H1 (cell line): ENCODE measurements around the gene SLC34A1. TPM values are rescaled to one million over a fixed set of nuclear protein-coding genes. Genes with fewer than 3 reads are reported as not detected.
"Not testable (repeated sequence)": the region's sequence is repeated elsewhere in the genome, so short reads cannot be mapped to it uniquely, and the experiment has no call there.

ENCODE experiments used
- CTCF ChIA-PET: fragments of 300-600 bp; sonication (Branson Sonifier 250); formaldehyde crosslinking; loops from one replicate; lab custom pipeline; 2021; ENCODE audit not compliant: partially characterized antibody; lab: Charles Lee
- POLR2A ChIA-PET: fragments of 300-600 bp; sonication (Branson Sonifier 250); formaldehyde crosslinking; loops from one replicate; lab custom pipeline; 2021; ENCODE audit warnings: inconsistent platforms; ENCODE audit not compliant: partially characterized antibody; lab: Charles Lee
- DNase-seq, 2 experiments: peaks; one replicate each; pipeline versions ENCODE4 v3.0.0 to v3.0.0-alpha.2; 2010 to 2022; ENCODE audit warnings: low spot score in 2 of 2, low read depth in 1 of 2, mixed read lengths in 1 of 2
- FAIRE-seq: peaks from 2 replicates; lab custom pipeline; 2011; peaks lifted over from hg19 to GRCh38; lab: Jason Lieb, UNC
- H2AFZ ChIP-seq: 2 replicates; pipeline ENCODE4 v1.8.1; 2012; ENCODE audit warnings: low read length, inconsistent platforms
- H2AK5ac ChIP-seq: 2 replicates; pipeline ENCODE4 v1.6.1; 2013; ENCODE audit warnings: low read depth, low read length
- H2BK120ac ChIP-seq: replicated peaks from 2 replicates; pipeline ENCODE3; 2013; ENCODE audit warnings: low read depth, low read length, inconsistent platforms
- H2BK12ac ChIP-seq: 2 replicates; pipeline ENCODE4 v1.6.1; 2013; ENCODE audit warnings: low read depth, low read length
- H2BK15ac ChIP-seq: 2 replicates; pipeline ENCODE4 v1.6.1; 2013; ENCODE audit warnings: low read length
- H2BK20ac ChIP-seq: 2 replicates; pipeline ENCODE4 v1.6.1; 2013; ENCODE audit warnings: low read length
- H2BK5ac ChIP-seq: 2 replicates; pipeline ENCODE4 v1.6.1; 2013; ENCODE audit warnings: low read depth, low read length
- H3K14ac ChIP-seq: 2 replicates; pipeline ENCODE4 v1.6.1; 2013; ENCODE audit warnings: inconsistent platforms; ENCODE audit not compliant: insufficient read length
- H3K18ac ChIP-seq: 2 replicates; pipeline ENCODE4 v1.6.1; 2013; ENCODE audit warnings: low read length; ENCODE audit errors: extremely low read depth
- H3K23ac ChIP-seq: 2 replicates; pipeline ENCODE4 v1.6.1; 2013; ENCODE audit warnings: inconsistent platforms; ENCODE audit not compliant: insufficient read length
- H3K23me2 ChIP-seq: 2 replicates; pipeline ENCODE4 v1.6.1; 2013; ENCODE audit warnings: low read depth, low read length
- H3K27ac ChIP-seq: 2 replicates; pipeline ENCODE4 v1.6.1; 2011; ENCODE audit warnings: low read depth, low read length, inconsistent platforms
- H3K27me3 ChIP-seq, 4 experiments: replicated peaks in 1 of 4; 1 replicate in 1 of 4; 2 replicates in 3 of 4; pipeline versions ENCODE4 v1.6.1 to v1.8.1; 2011 to 2013; ENCODE audit warnings: low read length in 3 of 4, mild to moderate bottlenecking in 3 of 4, inconsistent platforms in 2 of 4, mixed read lengths in 2 of 4, moderate library complexity in 1 of 4; ENCODE audit not compliant: control insufficient read depth in 3 of 4, insufficient read depth in 3 of 4; ENCODE audit errors: extremely low read depth in 1 of 4
- H3K36me3 ChIP-seq, 4 experiments: 2 replicates each; pipeline versions ENCODE4 v1.6.1 to v1.8.1; 2011 to 2013; ENCODE audit warnings: mild to moderate bottlenecking in 4 of 4, low read length in 3 of 4, moderate library complexity in 2 of 4, control low read depth in 1 of 4, inconsistent platforms in 1 of 4; ENCODE audit not compliant: insufficient read depth in 4 of 4, control insufficient read depth in 2 of 4
- H3K4ac ChIP-seq: replicated peaks from 2 replicates; pipeline ENCODE3; 2013; ENCODE audit warnings: low read length, low read depth, mixed read lengths, inconsistent platforms; ENCODE audit not compliant: insufficient read length
- H3K4me1 ChIP-seq, 4 experiments: replicated peaks in 1 of 4; 1 replicate in 1 of 4; 2 replicates in 3 of 4; pipeline versions ENCODE4 v1.6.1 to v1.8.1; 2011 to 2013; ENCODE audit warnings: low read length in 3 of 4, inconsistent platforms in 2 of 4, mixed read lengths in 1 of 4; ENCODE audit not compliant: insufficient read depth in 4 of 4, control insufficient read depth in 3 of 4
- H3K4me2 ChIP-seq, 2 experiments: 2 replicates each; pipeline versions ENCODE4 v1.6.1 to v1.8.1; 2011 to 2013; ENCODE audit warnings: low read depth in 2 of 2, low read length in 2 of 2, control low read depth in 1 of 2, inconsistent platforms in 1 of 2, mild to moderate bottlenecking in 1 of 2; ENCODE audit not compliant: insufficient read depth in 1 of 2
- H3K4me3 ChIP-seq, 4 experiments: fragments of 200-600, 300-600 bp in 1 of 4; sonication (generic), shearing (Covaris generic), sonication (Bioruptor Twin) in 1 of 4; 2 replicates each; pipeline versions ENCODE4 v1.5.1 to v1.8.1; 2011 to 2016; ENCODE audit warnings: low read length in 4 of 4, low read depth in 3 of 4, control low read depth in 2 of 4, inconsistent platforms in 2 of 4, mild to moderate bottlenecking in 2 of 4, mixed read lengths in 1 of 4, moderate library complexity in 1 of 4; ENCODE audit not compliant: insufficient read depth in 2 of 4; ENCODE audit errors: extremely low read depth in 1 of 4
- H3K56ac ChIP-seq: replicated peaks from 2 replicates; pipeline ENCODE3; 2013; ENCODE audit warnings: low read depth, mild to moderate bottlenecking, mixed read lengths, low read length, inconsistent platforms; ENCODE audit not compliant: insufficient read length
- H3K79me1 ChIP-seq: 2 replicates; pipeline ENCODE4 v1.6.1; 2013; ENCODE audit warnings: low read depth, low read length, control low read depth
- H3K79me2 ChIP-seq, 2 experiments: 2 replicates each; pipeline versions ENCODE4 v1.6.1 to v1.8.1; 2012 to 2013; ENCODE audit warnings: low read length in 2 of 2, mild to moderate bottlenecking in 2 of 2, inconsistent platforms in 1 of 2; ENCODE audit not compliant: insufficient read depth in 2 of 2, control insufficient read depth in 1 of 2
- H3K9ac ChIP-seq, 4 experiments: replicated peaks in 1 of 4; 1 replicate in 1 of 4; 2 replicates in 3 of 4; pipeline versions ENCODE4 v1.6.1 to v1.8.1; 2011 to 2013; ENCODE audit warnings: low read depth in 3 of 4, low read length in 3 of 4, control low read depth in 2 of 4, mild to moderate bottlenecking in 2 of 4, moderate library complexity in 2 of 4, inconsistent platforms in 1 of 4; ENCODE audit errors: extremely low read depth in 1 of 4
- H3K9me3 ChIP-seq, 2 experiments: 2 replicates each; pipeline versions ENCODE4 v1.6.1 to v1.8.1; 2012 to 2013; ENCODE audit warnings: mild to moderate bottlenecking in 2 of 2, moderate library complexity in 2 of 2, control low read depth in 1 of 2, inconsistent platforms in 1 of 2, low read depth in 1 of 2, low read length in 1 of 2, mixed read lengths in 1 of 2; ENCODE audit not compliant: insufficient read depth in 2 of 2
- H4K20me1 ChIP-seq, 2 experiments: replicated peaks in 1 of 2; 2 replicates each; pipeline versions ENCODE3 to v1.8.1; 2011 to 2013; ENCODE audit warnings: inconsistent platforms in 2 of 2, low read length in 2 of 2, mild to moderate bottlenecking in 1 of 2; ENCODE audit not compliant: insufficient read depth in 2 of 2, control insufficient read depth in 1 of 2
- H4K5ac ChIP-seq: 2 replicates; pipeline ENCODE4 v1.6.1; 2013; ENCODE audit warnings: low read length, low read depth, mixed read lengths, inconsistent platforms; ENCODE audit not compliant: insufficient read length
- H4K8ac ChIP-seq: 2 replicates; pipeline ENCODE4 v1.8.0; 2013; ENCODE audit warnings: mild to moderate bottlenecking, moderate library complexity, low read length, inconsistent platforms; ENCODE audit not compliant: insufficient read depth; ENCODE audit errors: extremely low read depth
- H4K91ac ChIP-seq: replicated peaks from 2 replicates; pipeline ENCODE3; 2013; ENCODE audit warnings: low read length, mixed read lengths, inconsistent platforms; ENCODE audit not compliant: insufficient read length
- WGBS, 2 experiments: shearing (Covaris generic) in 1 of 2; methylation state at CpG; one replicate each; pipeline versions ENCODE4 v1.1.6 to v1.1.7; 2013 to 2015; ENCODE audit warnings: low lambda C conversion rate in 2 of 2, mixed read lengths in 2 of 2, inconsistent platforms in 1 of 2, low coverage in 1 of 2, missing lambda C conversion rate in 1 of 2; ENCODE audit not compliant: insufficient replicate concordance in 2 of 2, insufficient coverage in 1 of 2, insufficient read length in 1 of 2; ENCODE audit errors: extremely low coverage in 1 of 2, missing lambda C conversion rate in 1 of 2; 5-methylcytosine and 5-hydroxymethylcytosine counted together
- polyA plus RNA-seq, 7 experiments: library from polyadenylated mRNA; depleted of rRNA in 3 of 7; stranded (reverse) in 5 of 7; unstranded in 2 of 7; fragments of >200 nt in 5 of 7; fragments of 200-250 nt in 2 of 7; gene quantifications; 1 replicate in 5 of 7; 2 replicates in 1 of 7; 4 replicates in 1 of 7; pipeline versions ENCODE4 v1.2.1 to v1.2.3, GENCODE V29; 2011 to 2013; ENCODE audit warnings: missing spikeins in 2 of 7, mixed read lengths in 2 of 7
- total RNA-seq: library from RNA; stranded (reverse); fragmentation: NEBNext Ultra II Directional; extraction: Animal tissue kit (Norgen Biotek cat#: 25700); gene quantifications from 2 replicates; pipeline ENCODE4 v1.2.1, GENCODE V29; 2021

Gene SLC34A1
- total and polyA plus RNA-seq, 2 of the 8 experiments (the other 6 are each of a cell fraction or from before 2014, with no cell fraction given), result not detected

DNA sequence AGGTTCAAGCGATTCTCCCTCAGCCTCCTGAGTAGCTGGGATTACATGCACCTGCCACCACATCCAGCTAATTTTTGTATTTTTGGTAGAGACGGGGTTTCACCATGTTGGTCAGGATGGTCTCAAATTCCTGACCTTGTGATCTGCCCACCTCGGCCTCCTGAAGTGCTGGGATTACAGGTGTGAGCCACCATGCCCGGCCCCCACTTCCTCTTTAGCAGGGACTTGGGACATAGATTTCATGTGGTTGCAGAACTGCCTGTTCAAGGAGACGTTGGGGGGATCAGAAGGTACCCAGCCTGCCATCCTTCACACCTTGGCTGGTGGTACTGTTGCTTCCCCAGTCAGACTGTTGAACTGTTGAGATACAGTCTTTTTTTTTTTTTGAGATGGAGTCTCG, 32.8 kb downstream of the SLC34A1 start:
- not testable (repeated sequence) for H3K23ac ChIP-seq, H2BK15ac ChIP-seq, H3K4ac ChIP-seq, H3K79me2 ChIP-seq, H4K20me1 ChIP-seq, H4K8ac ChIP-seq, H3K27me3 ChIP-seq, H3K9me3 ChIP-seq, H2AFZ ChIP-seq, H3K4me2 ChIP-seq, H2AK5ac ChIP-seq, H3K18ac ChIP-seq, H3K27ac ChIP-seq, H3K56ac ChIP-seq, H3K4me3 ChIP-seq, H3K4me1 ChIP-seq, H3K23me2 ChIP-seq, H2BK20ac ChIP-seq, H4K91ac ChIP-seq, DNase-seq, FAIRE-seq, H3K14ac ChIP-seq, H3K36me3 ChIP-seq, H3K9ac ChIP-seq, H2BK12ac ChIP-seq, H3K79me1 ChIP-seq, H2BK5ac ChIP-seq, H4K5ac ChIP-seq, H2BK120ac ChIP-seq
- ChIA-PET POLR2A (interaction anchor here (1.2 to 24.2 kb wide), 3 partner anchors 9 to 28 kb away, joined by 4 to 460 read pairs (median 14); partner anchors contain the start of genes GRK6 and PRR7), CTCF (interaction anchor here (1.1 to 4.9 kb wide), 6 partner anchors 12 to 74 kb away, joined by 3 to 47 read pairs (median 4); no protein-coding TSS in a partner anchor)
- 92% methylated on average over 6 of the region's 6 CpGs; no CpG with 5 or more reads in 1 of the 2 experiments for WGBS, 2 experiments
